ENCODE measurements around the gene MSRB2.

MSRB2 gene

GRCh38 chr10:23095404-23095965, at the start of gene MSRB2:
Gene MSRB2, plus strand, starts transcription at chr10:23095579. Its CDS starts 30 bp downstream, at chr10:23095609.
- TF ChIP-seq, protein P1, sequence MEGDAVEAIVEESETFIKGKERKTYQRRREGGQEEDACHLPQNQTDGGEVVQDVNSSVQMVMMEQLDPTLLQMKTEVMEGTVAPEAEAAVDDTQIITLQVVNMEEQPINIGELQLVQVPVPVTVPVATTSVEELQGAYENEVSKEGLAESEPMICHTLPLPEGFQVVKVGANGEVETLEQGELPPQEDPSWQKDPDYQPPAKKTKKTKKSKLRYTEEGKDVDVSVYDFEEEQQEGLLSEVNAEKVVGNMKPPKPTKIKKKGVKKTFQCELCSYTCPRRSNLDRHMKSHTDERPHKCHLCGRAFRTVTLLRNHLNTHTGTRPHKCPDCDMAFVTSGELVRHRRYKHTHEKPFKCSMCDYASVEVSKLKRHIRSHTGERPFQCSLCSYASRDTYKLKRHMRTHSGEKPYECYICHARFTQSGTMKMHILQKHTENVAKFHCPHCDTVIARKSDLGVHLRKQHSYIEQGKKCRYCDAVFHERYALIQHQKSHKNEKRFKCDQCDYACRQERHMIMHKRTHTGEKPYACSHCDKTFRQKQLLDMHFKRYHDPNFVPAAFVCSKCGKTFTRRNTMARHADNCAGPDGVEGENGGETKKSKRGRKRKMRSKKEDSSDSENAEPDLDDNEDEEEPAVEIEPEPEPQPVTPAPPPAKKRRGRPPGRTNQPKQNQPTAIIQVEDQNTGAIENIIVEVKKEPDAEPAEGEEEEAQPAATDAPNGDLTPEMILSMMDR (conservative IDR thresholded peaks at IDR 0.05; ENCODE audit: control insufficient read depth, insufficient read depth, low read depth, low read length), result no peak
- DNase-seq (ENCODE audit: low read depth), result peak; percentile 94
- peak within 1 kb of the TSS; percentile 61 for H3K4me3 ChIP-seq (ENCODE audit: control insufficient read depth, low read depth, low read length)

GRCh38 chr10:23046027-23046426, 49.4 kb upstream of the MSRB2 start:
- TF ChIP-seq, protein P1 (conservative IDR thresholded peaks at IDR 0.05; ENCODE audit: control insufficient read depth, insufficient read depth, low read depth, low read length), result no peak
- no peak for DNase-seq (ENCODE audit: low read depth)

GRCh38 chr10:23047201-23048050, 48.0 kb upstream of the MSRB2 start:
- TF ChIP-seq, protein P1 (conservative IDR thresholded peaks at IDR 0.05; ENCODE audit: control insufficient read depth, insufficient read depth, low read depth, low read length), result no peak
- H3K4me3 ChIP-seq (ENCODE audit: control insufficient read depth, low read depth, low read length), result no peak overlapping the region
- DNase-seq (ENCODE audit: low read depth), result peak; percentile 7

More at GRCh38 chr10:23046027-23046426, 49.4 kb upstream of the MSRB2 start:
- H3K4me3 ChIP-seq (ENCODE audit: control insufficient read depth, low read depth, low read length), result no peak overlapping the region

DNA sequence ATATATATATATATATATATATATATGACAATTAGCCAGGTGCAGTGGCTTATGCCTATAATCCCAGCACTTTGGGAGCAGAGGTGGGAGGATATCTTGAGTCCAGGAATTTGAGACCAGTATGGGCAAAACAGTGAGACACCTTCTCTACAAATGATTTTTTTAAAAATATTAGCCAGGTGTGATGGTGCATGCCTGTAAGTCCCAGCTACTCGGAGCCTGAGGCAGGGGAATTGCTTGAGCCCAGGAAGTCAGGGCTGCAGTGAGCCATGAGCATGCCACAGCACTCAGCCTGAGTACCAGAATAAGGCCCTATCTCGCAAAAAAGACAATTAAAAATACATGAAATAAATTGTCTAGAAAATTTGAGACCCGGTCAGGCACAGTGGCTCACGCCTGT, 47.2 kb upstream of the MSRB2 start:
- DNase-seq (ENCODE audit: low read depth), result no peak
- TF ChIP-seq, protein P1 (conservative IDR thresholded peaks at IDR 0.05; ENCODE audit: control insufficient read depth, insufficient read depth, low read depth, low read length), result no peak
- no peak overlapping the region for H3K4me3 ChIP-seq (ENCODE audit: control insufficient read depth, low read depth, low read length)

GRCh38 chr10:23051278-23051677, 44.1 kb upstream of the MSRB2 start:
- TF ChIP-seq, protein P1 (conservative IDR thresholded peaks at IDR 0.05; ENCODE audit: control insufficient read depth, insufficient read depth, low read depth, low read length), result no peak

GRCh38 chr10:23051855-23052331, 43.5 kb upstream of the MSRB2 start:
- no peak for DNase-seq (ENCODE audit: low read depth)
- TF ChIP-seq, protein P1 (conservative IDR thresholded peaks at IDR 0.05; ENCODE audit: control insufficient read depth, insufficient read depth, low read depth, low read length), result no peak
- no peak overlapping the region for H3K4me3 ChIP-seq (ENCODE audit: control insufficient read depth, low read depth, low read length)

More at GRCh38 chr10:23051278-23051677, 44.1 kb upstream of the MSRB2 start:
- no peak for DNase-seq (ENCODE audit: low read depth)
- H3K4me3 ChIP-seq (ENCODE audit: control insufficient read depth, low read depth, low read length), result no peak overlapping the region

All from fibroblast of mammary gland (primary cell).